ACC112 (cell line): ENCODE measurements around the gene CPE.
A peak's percentile ranks its signal among the peaks of the same experiment; 100 is the strongest.

Experiments used
- H2AFZ ChIP-seq: fragments of 200-600 bp; sonication (generic); one replicate; pipeline ENCODE4 v1.6.0; 2017; ENCODE audit warnings: antibody characterized with exemption, low read length; ENCODE audit not compliant: unreplicated experiment
- H3K27ac ChIP-seq: fragments of 200-600 bp; sonication (generic); 2 replicates; pipeline ENCODE4 v1.5.1; 2014; ENCODE audit warnings: low read depth, mild to moderate bottlenecking, antibody characterized with exemption, low read length, moderate library complexity
- H3K27me3 ChIP-seq: fragments of 200-600 bp; sonication (generic); 2 replicates; pipeline ENCODE4 v1.6.1; 2014; ENCODE audit warnings: mild to moderate bottlenecking, antibody characterized with exemption, low read length, moderate library complexity, mixed read lengths; ENCODE audit not compliant: insufficient read depth
- H3K36me3 ChIP-seq: fragments of 200-600 bp; sonication (generic); 2 replicates; pipeline ENCODE4 v1.6.1; 2016; ENCODE audit warnings: mild to moderate bottlenecking, antibody characterized with exemption, low read length, moderate library complexity, mixed read lengths; ENCODE audit not compliant: insufficient read depth
- H3K4me1 ChIP-seq: fragments of 200-600 bp; sonication (generic); one replicate; pipeline ENCODE4 v1.6.1; 2016; ENCODE audit warnings: low read length, mixed read lengths; ENCODE audit not compliant: insufficient read depth, unreplicated experiment, control insufficient read depth
- H3K4me3 ChIP-seq: fragments of 200-600 bp; sonication (generic); 2 replicates; pipeline ENCODE4 v1.5.1; 2014; ENCODE audit warnings: mild to moderate bottlenecking, low read depth, low read length
- H3K79me2 ChIP-seq: fragments of 200-600 bp; sonication (generic); one replicate; pipeline ENCODE4 v1.6.0; 2016; ENCODE audit warnings: low read length; ENCODE audit not compliant: control insufficient read depth, unreplicated experiment, insufficient read depth

CPE gene

DNA sequence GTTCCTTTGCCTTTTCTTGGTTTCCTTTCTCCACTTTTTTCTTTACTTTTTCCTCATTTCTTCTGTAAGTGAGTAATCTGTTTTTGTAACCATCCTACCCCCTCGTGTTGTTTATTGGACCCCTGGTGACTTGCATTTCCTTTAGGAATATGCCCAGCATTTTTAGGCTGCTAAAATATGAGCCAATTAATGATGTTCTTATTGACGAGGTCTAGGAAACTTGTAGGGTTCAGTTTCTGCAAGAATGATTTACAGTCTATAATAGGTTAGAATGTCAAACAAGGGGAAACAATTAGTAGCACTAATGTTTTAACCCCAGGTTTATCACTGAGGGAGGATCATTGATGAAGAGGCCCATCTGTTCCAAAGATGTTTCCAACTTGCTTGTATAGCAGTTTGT is 79.0 kb downstream of the CPE start:
- H3K4me1 ChIP-seq, result peaks cover 32% of the 10 kb centered on the region
- H3K4me3 ChIP-seq, result no peak overlapping the region
- H3K27ac ChIP-seq, result no peak overlapping the region
- H3K36me3 ChIP-seq, result no peaks in the 10 kb centered on the region
- no peaks in the 10 kb centered on the region for H3K27me3 ChIP-seq
- H3K79me2 ChIP-seq, result no peaks in the 10 kb centered on the region
- peak overlapping the region; percentile 66 for H2AFZ ChIP-seq

DNA sequence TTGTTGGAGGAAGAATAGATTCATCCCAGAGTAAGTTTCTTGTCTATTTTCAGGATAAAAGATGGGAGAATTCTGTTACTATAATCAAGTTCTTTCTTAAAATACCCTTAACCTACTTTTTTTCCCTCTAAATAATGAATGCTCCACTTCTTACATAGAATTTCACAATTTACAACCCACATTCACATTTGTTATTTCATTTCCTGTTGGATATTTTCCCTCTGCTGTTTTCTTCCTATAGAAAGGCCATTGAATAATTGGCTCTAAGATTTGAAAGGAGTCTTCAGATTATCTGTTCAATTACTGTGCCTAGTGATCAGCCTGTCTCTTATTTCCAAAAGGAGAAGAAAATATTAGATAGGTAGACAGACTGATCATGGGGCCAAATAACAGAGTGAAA is 79.7 kb downstream of the CPE start:
- no peaks in the 10 kb centered on the region for H3K79me2 ChIP-seq
- peak overlapping the region; percentile 43 for H3K27ac ChIP-seq
- peaks cover 32% of the 10 kb centered on the region for H3K4me1 ChIP-seq
- peak overlapping the region; percentile 66 for H2AFZ ChIP-seq
- H3K4me3 ChIP-seq, result no peak overlapping the region
- H3K27me3 ChIP-seq, result no peaks in the 10 kb centered on the region
- H3K36me3 ChIP-seq, result no peaks in the 10 kb centered on the region

GRCh38 chr4:165461159-165461821 is 82.5 kb downstream of the CPE start:
- H3K4me1 ChIP-seq, result peaks cover 32% of the 10 kb centered on the region
- no peak overlapping the region for H2AFZ ChIP-seq
- H3K4me3 ChIP-seq, result peak overlapping the region; percentile 34
- H3K27me3 ChIP-seq, result no peaks in the 10 kb centered on the region
- H3K36me3 ChIP-seq, result no peaks in the 10 kb centered on the region
- no peak overlapping the region for H3K27ac ChIP-seq
- H3K79me2 ChIP-seq, result no peaks in the 10 kb centered on the region

- Histone ChIP-seq H3K4me3 (peak overlapping the region; percentile 34; the same call in 1 of the 2 replicates), H3K4me1 (peaks cover 32% of the 10 kb centered on the region), H3K79me2 (no peaks in the 10 kb centered on the region), H3K27ac (no peak overlapping the region), H3K27me3 (no peaks in the 10 kb centered on the region), H2AFZ (no peak overlapping the region), H3K36me3 (no peaks in the 10 kb centered on the region)
These were observed 83.2 kb downstream of the CPE start for GRCh38 chr4:165462009-165462408.

GRCh38 chr4:165464376-165464775 is 85.6 kb downstream of the CPE start:
- Histone ChIP-seq H3K79me2 (no peaks in the 10 kb centered on the region), H3K27ac (no peak overlapping the region), H3K27me3 (no peaks in the 10 kb centered on the region), H2AFZ (no peak overlapping the region), H3K36me3 (0 out of 2 replicates have a peak, but pooled peaks cover 5% of the 10 kb centered on the region), H3K4me1 (peaks cover 9% of the 10 kb centered on the region), H3K4me3 (no peak overlapping the region)

GRCh38 chr4:165464813-165465381 is 86.1 kb downstream of the CPE start:
- Histone ChIP-seq H2AFZ (no peak overlapping the region), H3K27ac (no peak overlapping the region), H3K4me1 (peaks cover 9% of the 10 kb centered on the region), H3K36me3 (0 out of 2 replicates have a peak, but pooled peaks cover 5% of the 10 kb centered on the region), H3K4me3 (no peak overlapping the region), H3K27me3 (no peaks in the 10 kb centered on the region), H3K79me2 (no peaks in the 10 kb centered on the region)

DNA sequence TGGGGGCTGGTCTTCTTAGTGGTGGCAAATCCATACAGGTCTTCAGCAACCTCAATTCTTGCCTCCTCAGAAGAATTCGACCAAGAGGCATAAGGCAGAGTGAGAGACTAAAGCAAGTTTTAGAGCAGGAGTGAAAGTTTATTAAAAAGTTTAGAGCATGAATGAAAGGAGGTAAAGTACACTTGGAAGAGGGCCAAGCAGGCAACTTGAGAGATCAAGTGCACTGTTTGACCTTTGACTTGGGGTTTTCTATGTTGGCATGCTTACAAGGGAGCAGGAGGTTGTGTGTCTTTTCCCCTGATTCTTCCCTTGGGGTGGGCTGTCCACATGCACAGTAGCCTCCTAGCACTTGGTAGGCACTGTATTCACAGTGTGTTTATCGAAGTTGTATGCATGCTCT is 91.2 kb downstream of the CPE start:
- no peak overlapping the region for H2AFZ ChIP-seq
- H3K36me3 ChIP-seq, result peaks cover 8% of the 10 kb centered on the region; the same call in 1 of the 2 replicates
- no peak overlapping the region for H3K4me3 ChIP-seq
- H3K79me2 ChIP-seq, result no peaks in the 10 kb centered on the region
- H3K27ac ChIP-seq, result no peak overlapping the region
- H3K27me3 ChIP-seq, result no peaks in the 10 kb centered on the region
- no peaks in the 10 kb centered on the region for H3K4me1 ChIP-seq

- no peak overlapping the region for H3K4me3 ChIP-seq
- H3K4me1 ChIP-seq, result no peaks in the 10 kb centered on the region
- H3K79me2 ChIP-seq, result no peaks in the 10 kb centered on the region
- no peak overlapping the region for H2AFZ ChIP-seq
- H3K27ac ChIP-seq, result no peak overlapping the region
- H3K27me3 ChIP-seq, result no peaks in the 10 kb centered on the region
- H3K36me3 ChIP-seq, result peaks cover 8% of the 10 kb centered on the region; the same call in 1 of the 2 replicates
These were observed 94.3 kb downstream of the CPE start for GRCh38 chr4:165472943-165473676.

DNA sequence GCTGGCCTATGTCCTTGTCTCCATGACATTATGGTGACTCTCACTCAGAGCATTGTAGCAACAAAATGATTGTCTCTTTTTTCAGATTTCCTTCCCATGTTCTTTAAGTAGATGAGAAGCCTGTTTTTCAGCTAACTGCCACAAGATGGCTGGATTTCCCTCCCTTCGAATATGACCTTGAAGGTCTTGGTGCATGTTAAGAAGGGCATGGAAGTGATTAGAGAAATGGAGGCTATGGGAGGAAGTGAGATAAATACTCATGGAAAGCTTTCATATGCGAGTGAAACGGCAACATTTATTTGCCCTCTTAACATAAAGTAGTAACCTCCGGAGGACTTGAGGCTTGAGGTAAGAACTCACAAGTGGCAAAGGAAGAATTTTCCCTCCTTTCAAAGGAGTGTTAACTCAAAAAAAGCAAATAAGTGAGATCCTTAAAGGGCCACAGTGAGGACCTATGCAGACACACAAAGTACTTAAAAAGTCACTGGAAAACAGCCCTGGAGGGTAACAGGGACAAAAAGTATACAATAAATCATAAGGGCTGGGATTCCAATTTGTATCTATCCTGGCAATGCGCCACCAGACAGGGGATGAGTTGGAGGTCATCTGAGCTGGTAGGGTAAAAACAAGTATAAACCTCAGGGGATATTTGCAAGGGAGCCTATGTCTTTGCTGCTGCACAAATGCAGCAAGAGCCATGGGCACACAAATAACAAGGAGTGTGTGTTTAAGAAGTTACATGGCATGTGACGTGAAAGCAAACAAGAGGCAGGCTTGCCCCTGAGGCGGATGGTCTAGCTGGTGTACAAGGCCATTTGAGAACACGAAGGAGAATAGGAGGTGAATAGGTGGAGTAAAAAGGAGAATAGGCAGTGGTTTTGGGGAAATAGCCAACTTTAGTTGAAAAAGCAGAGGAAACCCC is 96.2 kb downstream of the CPE start:
- H3K27me3 ChIP-seq, result no peaks in the 10 kb centered on the region
- no peaks in the 10 kb centered on the region for H3K4me1 ChIP-seq
- H3K27ac ChIP-seq, result no peak overlapping the region
- no peaks in the 10 kb centered on the region for H3K79me2 ChIP-seq
- H2AFZ ChIP-seq, result no peak overlapping the region
- no peak overlapping the region for H3K4me3 ChIP-seq
- H3K36me3 ChIP-seq, result peaks cover 4% of the 10 kb centered on the region; the same call in 1 of the 2 replicates

GRCh38 chr4:165475706-165476070 is 96.9 kb downstream of the CPE start:
- no peaks in the 10 kb centered on the region for H3K79me2 ChIP-seq

More at GRCh38 chr4:165475706-165476070, 96.9 kb downstream of the CPE start:
- no peaks in the 10 kb centered on the region for H3K4me1 ChIP-seq
- H3K27ac ChIP-seq, result no peak overlapping the region
- no peaks in the 10 kb centered on the region for H3K27me3 ChIP-seq
- no peak overlapping the region for H3K4me3 ChIP-seq
- peaks cover 4% of the 10 kb centered on the region; the same call in 1 of the 2 replicates for H3K36me3 ChIP-seq
- H2AFZ ChIP-seq, result no peak overlapping the region
